PC-9 (cell line): ENCODE data around the gene RREB1.

Experiments used
- CTCF ChIP-seq: fragments of 200-600 bp; sonication (generic); conservative IDR thresholded peaks from 2 replicates; pipeline ENCODE4 v1.6.1; 2017; ENCODE audit warnings: mixed run types, antibody characterized with exemption, mild to moderate bottlenecking, moderate library complexity
- EZH2 ChIP-seq: fragments of 200-600 bp; sonication (generic); IDR thresholded peaks from 2 replicates; pipeline ENCODE4 v1.8.0; 2017; ENCODE audit warnings: antibody characterized with exemption, low read depth

- TF ChIP-seq EZH2 = no peak
- TF ChIP-seq CTCF = no peak
Measured at GRCh38 chr6:7197747-7198146, 90.0 kb downstream of the RREB1 start.
